NCI-H2107 (cell line): ENCODE results near the gene CCDC171.
A peak's percentile ranks its signal among the peaks of the same experiment; 100 is the strongest.
"Not testable (repeated sequence)": the region's sequence is repeated elsewhere in the genome, so short reads cannot be mapped to it uniquely, and the experiment has no call there.

Experiments
- DNase-seq: peaks from one replicate; lab custom pipeline; 2025; lab: John Stamatoyannopoulos, UW

The CCDC171 gene

DNA sequence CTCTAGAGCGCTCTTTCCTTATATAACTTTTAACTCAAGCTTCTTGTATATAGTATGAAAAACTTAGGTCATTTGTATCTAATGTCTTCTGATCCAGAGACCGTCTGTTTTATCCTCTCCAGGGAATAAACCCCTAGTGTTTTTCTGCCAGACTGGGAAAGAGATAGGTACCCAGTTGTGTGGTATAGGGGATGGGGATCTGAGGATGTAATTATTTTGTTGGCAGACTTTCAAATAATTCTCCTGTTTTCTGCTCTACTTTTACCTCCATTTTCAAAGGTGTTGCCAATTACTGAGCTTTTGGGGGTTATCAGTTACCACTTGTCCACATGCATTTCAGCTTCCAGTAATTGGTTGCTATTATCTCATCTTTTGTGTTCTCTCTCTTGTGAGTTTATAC, 17.9 kb downstream of the CCDC171 start:
- no peak for DNase-seq

DNA sequence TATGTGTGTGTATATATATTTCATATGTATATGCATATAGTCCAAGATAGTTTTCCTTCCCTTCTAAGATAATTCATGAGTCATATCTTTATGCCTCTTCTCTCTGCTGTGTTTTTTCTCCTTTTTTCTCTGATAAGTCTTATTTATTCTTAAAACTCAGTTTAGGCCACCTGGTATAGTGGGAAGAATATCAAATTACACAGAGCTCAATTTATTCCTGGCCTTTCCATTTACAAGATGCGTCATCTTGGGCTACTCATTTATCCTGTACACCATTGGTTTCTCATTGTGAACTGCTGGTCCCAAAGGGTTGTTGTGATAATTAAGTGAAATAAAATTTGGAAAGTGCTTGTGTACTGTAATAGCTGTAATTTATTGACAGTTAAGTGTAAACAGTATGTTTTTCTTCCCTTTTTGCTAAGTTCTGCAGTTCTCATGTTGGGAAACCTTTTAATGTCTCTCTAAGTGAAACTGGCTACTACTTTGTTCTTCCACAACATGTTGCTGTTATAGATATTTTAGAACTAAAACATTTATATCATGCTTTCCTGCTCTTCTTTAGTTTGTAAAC, 19.4 kb downstream of the CCDC171 start:
- peak; percentile 20 for DNase-seq

DNA sequence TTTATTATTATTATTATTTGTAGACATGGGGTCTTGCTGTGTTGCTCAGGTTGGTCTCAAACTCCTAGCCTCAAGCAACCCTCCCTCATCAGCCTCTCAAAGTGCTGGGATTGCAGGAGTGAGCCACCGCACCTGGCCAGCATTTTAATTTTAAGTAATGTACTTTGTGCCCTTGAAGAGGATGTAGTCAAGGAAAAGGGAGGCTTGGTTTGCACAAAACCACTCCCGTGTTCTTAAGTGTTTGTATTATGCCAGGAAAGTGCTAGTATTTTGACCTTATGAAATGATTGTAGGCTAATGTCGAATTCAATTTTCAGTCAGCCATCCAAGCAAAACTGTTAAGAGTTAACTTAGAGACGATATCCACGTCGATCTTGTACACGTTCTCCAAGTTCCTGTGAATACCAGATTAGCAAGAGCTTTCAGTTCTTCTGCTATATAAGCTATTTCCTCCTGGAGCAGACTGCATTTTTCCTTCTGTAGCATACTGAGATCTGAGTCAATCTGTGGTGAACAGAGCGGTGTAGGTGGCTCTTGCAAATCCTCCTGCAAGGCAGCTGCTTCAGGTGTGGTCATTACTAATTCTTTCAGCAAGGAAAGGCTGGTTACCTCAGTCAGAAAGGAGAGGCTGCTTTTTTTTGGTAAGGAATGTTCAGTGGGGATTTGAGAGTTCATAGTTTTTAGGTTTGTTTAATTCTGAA, 23.7 kb downstream of the CCDC171 start:
- peak; percentile 11 for DNase-seq

DNA sequence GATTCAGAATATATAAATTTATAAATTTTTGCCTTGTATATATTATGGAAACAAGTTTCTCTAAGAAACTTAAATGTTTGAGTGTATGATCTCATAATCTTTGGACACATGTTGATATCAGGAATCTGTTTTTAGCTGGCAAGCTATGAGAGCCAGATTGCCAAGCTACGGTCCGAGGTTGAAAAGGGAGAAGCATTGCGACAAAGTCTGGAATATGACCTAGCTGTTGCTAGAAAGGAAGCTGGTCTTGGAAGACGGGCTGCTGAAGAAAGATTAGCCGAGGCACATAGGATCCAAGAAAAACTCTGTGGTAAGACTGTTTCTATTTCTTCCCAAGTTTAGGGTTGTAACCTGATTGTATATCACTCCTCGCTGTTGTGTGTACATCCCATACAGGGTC, 25.9 kb downstream of the CCDC171 start:
- DNase-seq: no peak

DNA sequence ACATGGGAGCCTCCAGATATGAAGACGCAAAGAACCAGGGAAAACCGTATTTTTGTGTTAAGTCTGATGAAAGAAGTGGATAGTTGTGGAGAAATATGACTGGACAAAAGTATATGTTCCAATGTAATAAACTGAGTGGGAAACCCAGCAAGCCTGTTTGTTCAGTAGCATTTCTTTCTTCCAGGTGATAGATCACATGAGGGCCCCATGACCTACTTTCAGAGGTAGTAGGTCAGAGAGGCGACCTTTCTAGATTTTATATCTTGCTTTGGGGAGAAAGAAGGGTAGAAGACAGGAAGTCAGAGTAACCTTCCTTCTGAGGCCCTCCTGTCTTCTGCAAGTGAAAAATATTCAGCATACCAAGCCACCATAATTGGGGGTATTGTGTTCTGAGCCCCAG, 31.5 kb downstream of the CCDC171 start:
- DNase-seq: no peak

DNA sequence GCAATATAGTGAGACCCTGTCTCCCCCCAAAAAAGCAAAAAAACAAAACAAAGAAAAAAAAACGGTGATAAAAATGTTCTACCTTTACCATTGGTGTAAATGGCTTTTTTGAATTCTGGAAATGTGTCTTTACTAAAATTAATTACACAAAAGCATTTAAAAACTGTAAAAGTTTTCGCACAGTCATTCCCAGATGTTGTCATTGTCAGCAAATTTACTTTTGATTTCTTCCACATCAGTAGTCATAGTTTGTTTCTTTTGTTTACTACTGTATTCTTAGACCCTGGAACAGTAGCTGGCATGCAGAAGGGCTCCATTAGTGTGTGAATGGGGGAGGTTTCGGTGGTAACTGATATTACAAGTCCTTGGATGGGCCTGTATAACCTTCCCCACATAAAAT, 39.5 kb downstream of the CCDC171 start:
- DNase-seq: no peak

DNA sequence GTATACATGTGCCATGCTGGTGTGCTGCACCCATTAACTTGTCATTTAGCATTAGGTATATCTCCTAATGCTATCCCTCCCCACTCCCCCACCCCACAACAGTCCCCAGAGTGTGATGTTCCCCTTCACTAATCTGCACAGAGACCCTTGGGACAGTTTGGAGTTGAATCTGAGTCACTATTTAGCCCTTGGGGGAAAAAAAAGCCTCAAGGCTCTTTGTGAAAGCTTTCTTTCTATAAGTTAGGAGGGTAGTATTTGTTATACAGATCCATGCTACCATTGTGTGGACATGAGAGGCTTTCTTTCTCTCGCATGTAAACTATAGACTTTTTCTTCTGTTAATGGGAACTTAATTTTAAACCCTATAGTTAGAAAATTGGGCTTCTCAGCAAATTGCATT, 40.1 kb downstream of the CCDC171 start:
- not testable (repeated sequence) for DNase-seq

DNA sequence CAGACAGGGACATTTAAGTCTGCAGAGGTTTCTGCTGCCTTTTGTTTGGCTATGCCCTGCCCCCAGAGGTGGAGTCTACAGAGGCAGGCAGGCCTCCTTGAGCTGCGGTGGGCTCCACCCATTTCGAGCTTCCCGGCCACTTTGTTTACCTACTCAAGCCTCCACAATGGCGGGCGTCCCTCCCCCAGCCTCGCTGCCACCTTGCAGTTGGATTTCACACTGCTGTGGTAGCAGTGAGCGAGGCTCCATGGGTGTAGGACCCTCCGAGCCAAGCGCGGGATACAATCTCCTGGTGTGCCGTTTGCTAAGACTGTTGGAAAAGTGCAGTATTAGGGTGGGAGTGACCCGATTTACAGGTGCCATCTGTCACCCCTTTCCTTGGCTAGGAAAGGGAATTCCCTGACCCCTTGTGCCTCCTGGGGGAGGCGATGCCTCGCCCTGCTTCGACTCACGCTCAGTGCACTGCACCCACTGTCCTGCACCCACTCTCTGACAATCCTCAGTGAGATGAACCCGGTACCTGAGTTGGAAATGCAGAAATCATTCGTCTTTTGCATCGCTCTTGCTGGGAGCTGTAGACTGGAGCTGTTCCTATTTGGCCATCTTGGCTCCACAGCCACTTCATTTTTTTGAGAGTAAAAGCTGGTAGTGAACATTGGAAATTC, 48.0 kb downstream of the CCDC171 start:
- DNase-seq: not testable (repeated sequence)

DNA sequence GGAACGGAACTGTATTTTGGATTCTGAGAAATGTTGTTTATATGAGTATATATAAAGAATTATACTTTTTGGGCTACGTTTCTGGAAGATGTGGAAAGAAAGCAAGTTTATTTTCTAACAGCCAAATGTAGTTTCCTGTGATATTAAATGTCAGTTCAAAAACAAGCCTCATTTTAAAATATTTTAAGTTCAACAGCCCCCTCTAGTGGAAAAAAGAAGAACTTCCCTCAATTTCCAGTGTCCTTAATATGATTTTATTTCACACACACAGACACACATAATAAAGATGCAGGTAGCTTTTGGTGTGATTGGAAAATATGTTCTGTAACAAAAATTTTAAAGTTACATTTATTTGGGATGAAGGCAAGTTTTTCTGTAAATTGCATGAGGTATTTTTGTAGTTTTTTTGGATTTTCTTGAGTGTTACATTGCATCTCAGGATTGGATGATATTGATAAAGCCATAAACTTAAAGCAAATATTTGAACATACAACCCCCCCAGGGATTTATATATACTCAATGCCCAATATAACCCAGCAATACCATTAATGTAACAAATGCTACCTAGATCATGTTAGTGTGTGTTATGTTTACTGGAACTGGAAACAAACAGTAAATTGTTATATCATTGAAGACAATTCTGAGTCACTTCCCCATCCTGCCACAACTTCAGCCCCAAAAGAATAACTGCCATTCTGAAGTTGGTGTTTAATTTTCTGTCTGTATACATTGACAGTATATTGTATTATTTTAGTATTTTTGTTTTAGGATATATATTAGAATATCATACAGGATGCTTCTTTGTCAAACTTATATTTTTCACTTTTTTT, 54.0 kb downstream of the CCDC171 start:
- DNase-seq: peak; percentile 43

DNA sequence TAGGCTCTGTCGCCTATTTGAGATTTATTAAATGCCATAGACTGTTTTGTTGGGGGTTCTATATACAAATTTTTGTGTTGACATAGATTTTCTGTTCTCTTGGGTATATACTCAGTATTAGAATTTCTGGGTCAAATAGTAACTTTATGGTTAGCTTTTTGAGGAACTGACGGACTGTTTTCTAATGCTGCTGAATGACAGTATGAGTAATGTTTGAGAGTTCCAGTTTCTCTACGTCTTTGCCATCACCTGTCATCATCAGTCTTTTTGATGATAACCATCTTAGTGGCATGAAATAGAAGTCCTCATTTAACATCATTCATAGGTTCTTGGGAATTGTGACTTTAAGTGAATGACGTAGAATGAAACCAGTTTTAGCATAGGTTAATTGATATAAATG, 60.1 kb downstream of the CCDC171 start:
- no peak for DNase-seq

DNA sequence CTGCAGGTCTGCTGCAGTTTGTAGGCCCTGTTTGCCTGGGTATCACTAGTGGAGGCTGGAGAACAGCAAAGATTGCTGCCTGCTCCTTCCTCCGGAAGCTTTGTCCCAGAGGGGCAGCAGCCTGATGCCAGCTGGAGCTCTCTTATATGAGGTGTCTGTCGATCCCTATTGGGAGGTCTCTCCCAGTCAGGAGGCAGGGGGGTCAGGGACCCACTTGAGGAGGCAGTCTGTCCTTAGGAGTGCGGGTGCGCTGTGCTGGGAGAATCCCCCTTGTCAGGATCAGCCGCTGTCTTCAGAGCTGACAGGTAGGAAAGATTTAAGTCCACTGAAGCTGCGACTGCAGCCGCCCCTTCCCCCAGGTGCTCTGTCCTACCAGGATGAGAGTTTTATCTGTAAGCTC, 64.9 kb downstream of the CCDC171 start:
- no peak for DNase-seq

DNA sequence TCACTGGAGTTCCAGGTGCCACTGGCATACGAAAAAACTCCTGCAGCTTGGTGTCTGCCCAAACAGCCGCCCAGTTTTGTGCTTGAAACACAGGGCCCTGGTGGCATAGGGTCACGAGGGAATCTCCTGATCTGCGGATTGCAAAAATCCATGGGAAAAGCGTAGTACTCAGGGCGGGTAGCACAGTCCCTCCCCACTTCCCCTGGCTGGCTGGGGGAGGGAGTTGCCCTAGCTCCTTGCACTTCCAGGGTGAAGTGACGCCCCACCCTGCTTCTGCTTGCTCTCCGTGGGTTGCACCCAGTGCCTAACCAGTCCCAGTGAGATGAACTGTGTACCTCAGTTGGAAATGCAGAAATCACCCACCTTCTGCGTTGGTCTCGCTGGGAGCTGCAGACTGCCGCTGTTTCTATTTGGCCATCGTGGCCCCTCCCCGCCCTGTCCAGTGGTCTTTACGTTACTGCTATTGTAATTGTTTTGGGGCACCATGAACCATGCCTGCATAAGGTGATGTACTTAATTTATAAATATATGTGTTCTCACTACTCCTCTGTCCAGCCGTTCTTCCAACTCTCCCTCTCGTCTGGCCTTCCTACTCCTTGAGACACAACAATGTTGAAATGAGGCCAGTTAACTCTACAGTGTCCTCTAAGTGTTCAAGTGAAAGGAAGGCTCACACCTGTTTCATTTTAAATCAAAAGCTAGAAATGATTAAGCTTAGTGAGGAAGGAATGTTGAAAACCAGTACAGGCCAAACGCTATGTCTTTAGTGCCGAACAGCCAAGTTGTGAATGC, 65.9 kb downstream of the CCDC171 start:
- DNase-seq: no peak

DNA sequence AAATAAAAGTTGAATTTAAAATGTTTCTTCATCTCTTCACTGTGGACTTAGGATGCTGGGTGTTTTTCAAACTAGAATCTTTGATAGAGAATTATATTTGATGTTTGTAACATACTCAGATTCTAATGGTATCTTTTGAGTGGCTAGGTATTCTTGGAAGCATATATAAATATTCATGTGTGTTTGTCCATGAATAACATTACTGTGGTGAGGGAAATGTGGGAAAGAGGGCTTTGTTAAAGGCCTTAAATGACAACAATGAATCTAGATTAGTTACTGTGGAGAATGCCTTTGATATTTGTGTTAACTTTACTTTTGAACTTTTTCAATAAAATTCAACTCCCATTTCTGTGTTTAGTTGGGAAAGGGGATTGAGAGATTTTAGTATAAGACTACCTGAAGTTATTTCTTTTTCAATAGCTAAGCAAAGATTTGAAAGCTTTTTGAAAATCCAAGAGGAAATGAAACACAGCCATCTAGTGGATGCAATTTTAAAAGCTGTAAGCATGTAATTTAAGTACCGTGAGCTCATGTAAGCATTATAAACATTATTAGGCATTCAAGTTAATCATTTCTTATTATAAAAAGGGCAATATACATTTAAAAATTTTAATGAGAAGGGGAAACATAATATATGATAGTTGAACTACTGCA, 69.6 kb downstream of the CCDC171 start:
- no peak for DNase-seq

DNA sequence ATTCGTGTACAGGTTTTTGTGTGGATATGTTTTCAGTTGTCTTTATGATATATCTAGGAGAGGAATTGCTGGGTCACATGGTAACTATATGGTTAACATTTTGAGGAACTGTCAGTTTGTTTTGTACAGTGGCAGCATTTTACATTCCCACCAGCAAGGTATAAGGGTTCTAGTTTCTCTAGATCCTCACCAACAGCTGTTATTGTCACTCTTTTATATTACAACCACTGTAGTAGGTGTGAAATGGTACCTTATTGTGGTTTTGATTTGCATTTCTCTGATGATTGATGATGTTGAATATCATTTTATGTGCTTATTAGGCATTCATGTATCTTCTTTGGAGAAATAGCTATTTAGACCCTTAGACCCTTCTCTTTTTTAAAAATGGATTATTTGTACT, 82.9 kb downstream of the CCDC171 start:
- no peak for DNase-seq

DNA sequence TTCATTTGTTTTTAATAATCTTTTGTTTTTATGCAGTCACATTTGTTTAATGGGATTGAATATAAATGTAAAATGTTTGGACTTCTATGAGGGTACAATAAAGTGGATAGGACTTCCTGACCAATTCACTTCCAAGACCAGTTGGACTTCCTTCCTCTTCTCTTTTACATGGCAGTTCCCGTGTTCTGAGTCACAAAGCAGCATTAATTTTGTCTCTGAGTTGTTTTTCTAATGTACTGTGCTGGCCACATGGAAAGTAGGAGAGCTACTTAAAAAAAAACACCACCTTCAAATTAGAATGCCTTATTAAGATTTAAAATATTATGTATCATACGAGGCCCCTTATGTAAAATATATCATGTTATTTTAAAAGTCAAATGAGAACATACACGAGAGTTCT, 87.3 kb downstream of the CCDC171 start:
- no peak for DNase-seq

DNA sequence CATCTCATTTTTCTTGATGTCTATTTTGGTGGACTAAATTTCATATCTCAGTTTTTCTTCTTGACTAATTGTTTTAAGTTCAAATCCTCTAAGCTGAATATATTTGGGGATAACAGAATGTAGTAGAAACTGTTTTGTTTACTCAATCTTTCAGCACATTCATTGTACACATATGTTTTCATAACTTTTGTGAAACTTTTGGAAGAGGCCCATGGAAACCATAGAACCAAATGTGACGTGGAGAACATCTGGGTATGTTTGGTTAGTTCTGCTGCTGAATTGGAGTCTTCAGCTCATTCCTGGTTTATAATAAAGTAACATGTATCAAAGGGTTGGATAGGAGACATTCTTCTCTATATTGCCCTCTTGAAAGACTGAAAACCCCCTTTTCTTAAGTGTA, 88.4 kb downstream of the CCDC171 start:
- DNase-seq: no peak

DNA sequence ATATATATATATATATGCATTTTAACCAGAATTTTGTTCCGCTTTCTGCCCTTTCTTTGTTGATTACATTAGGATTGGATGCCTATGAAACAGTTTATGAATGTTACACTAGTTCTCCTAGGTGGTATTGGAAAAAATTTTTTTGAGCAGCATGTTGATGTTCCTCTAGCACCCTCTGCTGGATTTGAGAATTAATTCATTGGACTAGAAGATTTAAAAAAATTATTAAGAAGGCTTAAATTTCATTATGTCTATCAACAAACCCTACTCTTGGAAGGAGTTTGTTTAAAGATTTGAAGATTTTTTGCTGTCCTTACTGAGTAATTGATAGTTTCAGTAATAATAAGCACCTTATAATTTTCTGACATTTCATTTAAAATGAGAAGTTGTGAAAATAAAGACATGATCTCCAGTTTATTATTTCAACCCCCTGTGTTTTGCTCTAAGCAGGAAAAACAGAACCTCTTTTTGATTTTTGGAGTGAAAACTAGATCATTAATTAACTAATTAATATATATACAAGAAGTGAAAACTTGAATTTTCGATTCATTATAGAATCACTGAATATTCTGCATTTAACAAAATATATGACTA, 89.6 kb downstream of the CCDC171 start:
- DNase-seq: peak; percentile 48

DNA sequence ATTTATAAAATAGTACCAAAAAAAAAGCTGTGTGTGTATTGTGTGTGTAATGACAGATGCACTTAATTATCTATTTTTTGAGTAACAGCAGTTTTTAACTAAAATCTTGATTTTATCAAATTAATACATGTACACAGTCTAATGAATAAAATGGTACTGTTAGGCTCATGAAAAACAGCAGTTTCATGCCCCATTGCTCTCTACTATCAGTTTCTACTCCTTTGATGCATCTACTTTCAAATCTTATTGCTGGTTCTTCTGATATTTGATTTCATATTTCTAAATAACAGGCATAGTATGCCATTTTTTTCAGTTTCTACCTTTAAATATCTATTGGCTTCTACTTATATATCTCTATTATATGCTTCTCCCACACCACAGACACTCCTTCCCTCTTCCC, 117.4 kb downstream of the CCDC171 start:
- DNase-seq: no peak

DNA sequence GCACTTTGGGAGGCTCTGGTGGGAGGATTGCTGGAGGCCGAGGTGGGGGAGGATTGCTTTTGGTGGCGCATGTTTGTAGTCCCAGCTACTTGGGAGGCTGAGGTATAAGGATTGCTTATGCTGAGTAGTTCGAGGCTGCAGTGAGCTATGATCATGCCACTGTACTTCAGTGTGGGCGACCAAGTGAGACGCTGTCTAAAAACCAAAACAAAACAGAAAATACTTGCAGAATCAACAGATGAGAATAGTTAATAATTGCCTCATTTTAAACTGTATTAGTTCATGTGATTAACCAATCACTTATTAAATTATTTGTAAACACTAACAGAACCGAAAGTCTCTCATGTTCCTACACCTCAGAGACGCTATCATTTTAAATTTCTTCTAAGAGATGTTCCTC, 118.1 kb downstream of the CCDC171 start:
- DNase-seq: no peak

DNA sequence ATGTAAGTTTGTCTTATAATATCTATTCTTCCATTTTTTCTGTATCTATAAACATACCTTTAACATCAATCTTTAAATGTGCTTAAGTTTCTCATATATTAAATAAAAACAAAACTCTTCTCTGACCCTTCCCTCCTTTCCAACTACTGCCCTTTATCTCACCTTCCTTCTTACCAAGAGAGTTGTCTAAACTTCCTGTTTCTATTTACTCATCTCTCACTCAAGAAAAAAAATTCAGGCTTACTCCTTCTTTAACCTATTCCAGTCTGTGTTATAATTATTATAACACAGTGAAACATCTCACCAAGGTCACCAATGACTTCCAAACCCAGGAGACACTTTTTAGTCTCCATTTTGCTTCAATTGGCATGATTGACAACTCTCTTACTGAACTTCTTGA, 140.9 kb downstream of the CCDC171 start:
- DNase-seq: no peak

DNA sequence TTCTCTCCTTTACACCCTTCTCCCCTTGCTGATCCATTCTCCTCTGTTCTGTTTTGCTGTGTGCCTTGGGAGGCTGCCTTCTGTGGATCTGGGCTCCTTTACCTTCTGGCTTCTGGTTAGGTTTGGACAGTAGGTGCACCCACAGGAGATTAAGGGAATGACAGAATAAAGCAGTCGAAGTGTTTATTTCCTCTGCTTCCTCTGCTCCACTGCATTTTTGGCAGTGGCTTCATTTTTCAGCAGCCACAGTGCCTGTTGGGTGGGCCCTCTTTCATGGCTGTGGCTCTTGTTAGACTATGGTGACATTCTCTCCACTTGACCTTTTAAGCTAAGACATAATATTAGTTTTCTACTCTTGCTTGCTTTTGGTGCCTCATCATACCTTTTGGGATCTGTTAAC, 144.1 kb downstream of the CCDC171 start:
- DNase-seq: no peak
